BE2C (cell line): Measurements from ENCODE around the gene LMO3.

ENCODE experiments used
- DNase-seq: peaks from one replicate; pipeline ENCODE4 v3.0.0-alpha.2; 2020
- H3K27me3 ChIP-seq: fragments of 250-450 bp; sonication (Bioruptor Pico); 2 replicates; pipeline ENCODE4 v1.5.1; 2020; ENCODE audit warnings: mild to moderate bottlenecking
- H3K36me3 ChIP-seq: fragments of 250-450 bp; sonication (Bioruptor Pico); 2 replicates; pipeline ENCODE4 v1.5.1; 2020; ENCODE audit warnings: mild to moderate bottlenecking
- H3K4me1 ChIP-seq: fragments of 250-450 bp; sonication (Bioruptor Pico); 2 replicates; pipeline ENCODE4 v1.5.1; 2020
- H3K4me3 ChIP-seq: 2 replicates; pipeline ENCODE4 v1.5.1; 2011; ENCODE audit warnings: low read depth, low read length
- H3K9me3 ChIP-seq: fragments of 250-450 bp; sonication (Bioruptor Pico); 2 replicates; pipeline ENCODE4 v1.5.1; 2020
- CTCF ChIP-seq: IDR thresholded peaks from 2 replicates; pipeline ENCODE4 v1.5.1; 2012; ENCODE audit warnings: mild to moderate bottlenecking, low read depth, low read length

The LMO3 gene

GRCh38 chr12:16604596-16605252, 1.2 kb downstream of the LMO3 start:
- Histone ChIP-seq H3K4me3 (peak overlapping the region; percentile 38), H3K4me1 (peaks cover 14% of the 10 kb centered on the region), H3K36me3 (no peaks in the 10 kb centered on the region), H3K9me3 (no peaks in the 10 kb centered on the region), H3K27me3 (peaks cover 60% of the 10 kb centered on the region)
- peak; percentile 28 for DNase-seq
- TF ChIP-seq CTCF: no peak

GRCh38 chr12:16603916-16604575, 1.9 kb downstream of the LMO3 start:
- Histone ChIP-seq H3K9me3 (no peaks in the 10 kb centered on the region), H3K27me3 (peaks cover 54% of the 10 kb centered on the region), H3K4me3 (peak overlapping the region; percentile 38), H3K4me1 (peaks cover 12% of the 10 kb centered on the region), H3K36me3 (no peaks in the 10 kb centered on the region)
- DNase-seq: peak; percentile 34
- no peak for TF ChIP-seq CTCF

- Histone ChIP-seq H3K27me3 (peaks cover 51% of the 10 kb centered on the region), H3K4me1 (peaks cover 10% of the 10 kb centered on the region), H3K9me3 (no peaks in the 10 kb centered on the region), H3K36me3 (no peaks in the 10 kb centered on the region), H3K4me3 (no peak overlapping the region)
- TF ChIP-seq CTCF: no peak
- DNase-seq: no peak
These were observed 2.6 kb downstream of the LMO3 start for GRCh38 chr12:16603260-16603915.

- no peaks in the 10 kb centered on the region for H3K36me3 ChIP-seq
- no peak for DNase-seq
- no peaks in the 10 kb centered on the region for H3K9me3 ChIP-seq
- TF ChIP-seq CTCF: no peak
- H3K4me3 ChIP-seq: no peak overlapping the region
- H3K27me3 ChIP-seq: peaks cover 49% of the 10 kb centered on the region
- peaks cover 10% of the 10 kb centered on the region for H3K4me1 ChIP-seq
These were observed 3.5 kb downstream of the LMO3 start for GRCh38 chr12:16602412-16602811.

- no peak for TF ChIP-seq CTCF
- H3K4me1 ChIP-seq: peaks cover 10% of the 10 kb centered on the region
- H3K27me3 ChIP-seq: peaks cover 30% of the 10 kb centered on the region
- no peak overlapping the region for H3K4me3 ChIP-seq
- H3K36me3 ChIP-seq: no peaks in the 10 kb centered on the region
- no peaks in the 10 kb centered on the region for H3K9me3 ChIP-seq
- DNase-seq: no peak
These were observed 5.4 kb downstream of the LMO3 start for GRCh38 chr12:16600525-16600924.

GRCh38 chr12:16599081-16599480, 6.9 kb downstream of the LMO3 start:
- Histone ChIP-seq H3K4me3 (no peak overlapping the region), H3K27me3 (peaks cover 21% of the 10 kb centered on the region), H3K36me3 (no peaks in the 10 kb centered on the region), H3K9me3 (no peaks in the 10 kb centered on the region), H3K4me1 (peaks cover 2% of the 10 kb centered on the region; the same call in 1 of the 2 replicates)
- DNase-seq: no peak
- TF ChIP-seq CTCF: no peak
